Stimulated activated CD8-positive, alpha-beta memory T cell treated with anti-CD3 and anti-CD28 coated beads, Interleukin-7, amount 100 ng/mL, for 48 hours (primary cell): Measurements from ENCODE around the gene IL1RL2.
A peak's percentile ranks its signal among the peaks of the same experiment; 100 is the strongest.

ENCODE experiments used
- DNase-seq, 2 donors: peaks; one replicate each; pipeline ENCODE4 v3.0.0-alpha.2; 2020; ENCODE audit warnings: low read depth in 1 of 2; ENCODE audit errors: extremely low read depth in 1 of 2

The IL1RL2 gene

DNA sequence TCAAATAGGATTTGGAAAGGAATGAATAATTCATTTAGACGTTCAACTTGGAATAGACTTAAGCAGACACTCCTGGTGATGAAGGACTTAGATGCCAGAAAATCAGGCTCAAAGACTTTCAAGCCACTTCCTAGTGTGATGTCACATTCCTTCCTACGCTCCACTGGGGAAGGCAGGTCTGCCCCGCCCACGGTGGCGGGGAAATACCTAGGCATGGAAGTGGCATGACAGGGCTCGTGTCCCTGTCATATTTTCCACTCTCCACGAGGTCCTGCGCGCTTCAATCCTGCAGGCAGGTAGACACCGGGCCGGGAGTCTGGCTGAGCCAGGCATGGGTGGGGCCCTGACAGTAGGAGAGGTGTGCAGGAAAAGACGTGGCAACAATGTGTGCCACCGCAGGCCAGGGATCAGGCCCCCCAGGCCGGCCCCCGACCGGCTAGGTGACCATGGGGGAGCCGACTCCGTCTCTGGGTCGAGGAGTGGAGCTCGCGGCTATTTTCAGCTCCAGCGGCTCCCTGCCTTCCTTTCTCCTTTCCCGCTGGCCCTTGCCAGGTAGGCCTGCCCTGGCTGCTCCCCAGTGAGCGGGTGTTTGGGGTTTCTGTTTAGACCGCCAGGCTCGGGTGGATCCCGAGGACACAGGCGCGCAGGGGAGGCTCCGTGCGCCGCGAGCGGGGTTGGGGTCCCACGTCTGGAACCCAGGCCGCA lies at the start of gene IL1RL2:
TSS of gene IL1RL2 (plus strand) at position 233 of the 705 bp plus-strand sequence. CDS start 845 bp downstream, outside the sequence.
- DNase-seq, result no peak

DNA sequence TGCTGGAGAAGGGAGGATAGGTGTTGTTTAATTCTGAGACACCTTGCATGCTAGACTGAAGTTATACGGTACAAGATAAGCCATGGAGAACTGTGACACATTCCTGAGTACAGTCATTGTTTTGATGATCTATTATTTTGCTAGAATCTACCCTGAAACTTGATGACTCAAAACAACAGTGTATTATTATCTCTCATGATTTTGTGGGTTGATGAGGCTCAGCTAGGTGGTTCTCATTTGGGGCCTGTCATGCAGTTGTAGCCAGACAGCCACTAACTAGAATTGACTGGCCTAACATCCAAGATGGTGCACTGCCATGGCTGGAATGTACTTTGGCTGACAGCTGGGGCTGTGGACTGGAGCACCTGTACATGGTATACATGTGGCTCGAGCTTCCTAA lies 49.7 kb upstream of the IL1RL2 start:
- peak in 1 of 2 donors; percentile 23 for DNase-seq

GRCh38 chr2:102138331-102138730 lies 48.5 kb upstream of the IL1RL2 start:
- DNase-seq, result no peak

- no peak for DNase-seq
Measured at GRCh38 chr2:102139851-102140250, 47.0 kb upstream of the IL1RL2 start.

- DNase-seq, result no peak
Measured at GRCh38 chr2:102140377-102140776, 46.4 kb upstream of the IL1RL2 start.

DNA sequence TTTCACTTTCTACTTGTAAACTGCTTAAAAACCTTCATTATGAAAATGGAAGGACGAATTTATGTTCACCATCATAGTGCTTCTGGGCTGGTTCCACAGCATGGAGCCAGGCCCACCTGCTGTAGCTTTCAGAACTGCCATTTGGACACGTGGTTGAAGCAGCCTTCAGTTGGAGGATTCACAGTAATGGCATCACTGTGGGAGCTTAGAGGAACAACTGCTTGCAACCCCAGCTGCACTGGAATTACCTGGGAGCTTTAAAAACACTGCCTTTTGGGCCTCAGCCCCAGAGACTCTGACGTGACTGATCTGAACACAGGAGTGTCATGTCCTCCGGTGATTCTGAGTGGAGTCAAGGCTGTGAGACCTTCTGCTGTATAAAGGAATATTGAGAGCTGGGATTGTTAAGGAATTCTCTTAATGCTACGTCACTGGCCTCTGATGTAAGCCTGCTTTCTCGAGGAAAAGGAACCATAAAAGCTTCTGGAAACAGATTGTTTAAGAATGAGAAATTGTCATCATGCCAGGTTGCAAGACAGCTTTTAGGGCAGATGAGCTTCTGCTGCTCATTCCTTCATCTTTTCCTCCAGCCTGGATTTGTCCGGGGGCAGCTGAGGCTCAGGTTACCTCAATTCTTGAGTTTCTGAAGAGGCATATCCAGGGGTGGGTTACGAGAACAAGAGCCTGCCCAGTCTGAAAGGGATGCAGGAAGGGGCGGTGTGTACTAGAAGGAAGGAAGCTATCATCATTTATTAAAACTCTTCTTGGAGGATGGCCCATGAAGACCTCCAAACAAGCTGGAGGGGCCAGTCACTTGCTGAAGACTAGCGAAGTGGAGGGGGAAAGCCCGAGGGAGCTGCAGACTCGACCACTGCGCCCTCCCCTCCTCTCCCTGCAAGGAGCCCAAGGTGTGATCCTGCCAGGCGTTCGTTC lies 45.5 kb upstream of the IL1RL2 start:
- no peak for DNase-seq

DNA sequence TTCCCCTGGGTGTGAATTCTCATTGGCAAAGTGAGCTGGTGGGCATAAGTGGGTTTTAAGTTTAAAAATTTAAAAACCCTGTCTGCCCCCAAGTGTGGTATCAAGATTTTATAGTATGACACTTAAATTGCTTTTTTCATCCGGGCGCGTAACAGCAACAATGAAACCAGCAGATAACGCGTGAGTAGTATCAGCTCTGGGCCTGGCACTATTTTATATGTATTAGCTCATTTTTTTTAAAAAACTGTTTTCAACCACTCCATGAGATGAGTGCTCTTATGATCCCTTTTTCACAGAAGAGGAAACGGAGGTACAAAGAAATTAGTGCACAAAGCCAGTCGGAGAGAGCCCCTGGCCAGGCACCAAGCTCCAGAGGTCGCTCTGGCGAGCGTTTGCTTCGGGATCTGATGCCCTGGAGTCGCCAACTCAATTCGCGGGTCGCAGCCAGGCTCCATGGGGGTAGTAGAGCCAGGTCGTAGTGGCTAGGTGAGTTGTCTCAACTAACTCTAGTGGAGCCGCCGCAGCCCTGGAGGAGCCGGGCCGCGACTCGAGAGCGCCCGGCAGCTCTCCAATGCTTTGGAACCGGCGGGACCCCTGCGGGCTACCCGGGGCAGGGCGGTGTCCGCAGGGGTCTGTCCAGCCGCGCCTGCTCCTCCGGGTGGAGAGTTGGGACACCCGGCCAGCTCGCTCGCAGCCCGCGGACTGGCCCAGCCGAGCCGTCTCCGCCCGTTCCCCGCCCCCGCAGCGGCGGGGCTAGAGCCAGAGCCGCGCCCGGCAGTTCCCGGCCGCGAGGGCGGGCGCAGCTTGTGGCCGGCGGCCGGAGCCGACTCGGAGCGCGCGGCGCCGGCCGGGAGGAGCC lies 44.6 kb upstream of the IL1RL2 start, which contains the start of gene IL1R1:
TSS of gene IL1R1 (plus strand) at position 777 of the 859 bp plus-strand sequence. CDS start 14,979 bp downstream, outside the sequence.
- DNase-seq, result no peak

- no peak for DNase-seq
Measured at GRCh38 chr2:102142829-102143449, 43.9 kb upstream of the IL1RL2 start.

GRCh38 chr2:102143450-102143985 lies 43.3 kb upstream of the IL1RL2 start:
- DNase-seq, result no peak

DNA sequence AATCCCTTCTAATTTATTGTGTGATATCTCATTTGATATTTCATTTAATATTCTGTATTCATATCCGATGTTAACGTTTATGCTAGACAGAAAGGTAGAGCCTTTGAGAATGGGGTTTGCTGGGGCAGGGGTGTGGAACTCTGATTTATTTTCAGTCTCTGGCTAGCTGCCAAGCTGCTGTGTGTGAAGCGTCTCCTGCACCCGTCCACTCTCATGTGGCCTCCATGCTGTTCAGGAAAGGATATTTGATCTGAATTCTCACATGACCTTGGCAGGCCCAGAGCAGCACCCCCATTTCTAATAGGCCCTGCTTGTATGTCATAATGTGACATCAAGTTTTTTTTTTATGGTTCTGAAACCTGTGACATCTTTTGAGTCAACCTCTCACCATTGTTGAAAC lies 42.7 kb upstream of the IL1RL2 start:
- no peak for DNase-seq

GRCh38 chr2:102145107-102145506 lies 41.7 kb upstream of the IL1RL2 start:
- DNase-seq, result no peak

- no peak for DNase-seq
Measured at GRCh38 chr2:102145934-102146333, 40.9 kb upstream of the IL1RL2 start.

GRCh38 chr2:102147935-102148334 lies 38.9 kb upstream of the IL1RL2 start:
- DNase-seq, result peak; percentile 33 to 63

DNA sequence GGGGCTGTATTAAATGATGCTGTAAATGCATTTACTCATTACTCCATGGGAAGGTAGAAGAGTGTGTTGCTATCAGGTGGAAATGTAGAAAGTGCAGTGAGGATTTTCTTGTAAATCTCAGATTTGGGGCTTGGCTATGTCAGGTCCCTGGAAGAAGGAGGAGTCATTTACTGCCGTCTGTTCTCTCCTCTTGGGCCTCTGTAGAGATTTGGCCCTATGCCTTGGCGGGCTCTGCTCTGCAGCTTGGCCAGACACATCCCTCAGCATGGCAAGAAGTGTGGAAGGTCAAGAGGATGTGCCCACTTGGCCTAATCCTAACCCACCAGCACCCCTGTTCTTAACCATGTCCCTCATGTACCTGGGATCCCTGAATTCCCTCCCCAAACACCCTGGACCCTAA lies 37.6 kb upstream of the IL1RL2 start:
- no peak for DNase-seq

GRCh38 chr2:102149644-102150455 lies 37.0 kb upstream of the IL1RL2 start:
- no peak for DNase-seq

GRCh38 chr2:102154364-102154763 lies 32.5 kb upstream of the IL1RL2 start:
- no peak for DNase-seq

DNA sequence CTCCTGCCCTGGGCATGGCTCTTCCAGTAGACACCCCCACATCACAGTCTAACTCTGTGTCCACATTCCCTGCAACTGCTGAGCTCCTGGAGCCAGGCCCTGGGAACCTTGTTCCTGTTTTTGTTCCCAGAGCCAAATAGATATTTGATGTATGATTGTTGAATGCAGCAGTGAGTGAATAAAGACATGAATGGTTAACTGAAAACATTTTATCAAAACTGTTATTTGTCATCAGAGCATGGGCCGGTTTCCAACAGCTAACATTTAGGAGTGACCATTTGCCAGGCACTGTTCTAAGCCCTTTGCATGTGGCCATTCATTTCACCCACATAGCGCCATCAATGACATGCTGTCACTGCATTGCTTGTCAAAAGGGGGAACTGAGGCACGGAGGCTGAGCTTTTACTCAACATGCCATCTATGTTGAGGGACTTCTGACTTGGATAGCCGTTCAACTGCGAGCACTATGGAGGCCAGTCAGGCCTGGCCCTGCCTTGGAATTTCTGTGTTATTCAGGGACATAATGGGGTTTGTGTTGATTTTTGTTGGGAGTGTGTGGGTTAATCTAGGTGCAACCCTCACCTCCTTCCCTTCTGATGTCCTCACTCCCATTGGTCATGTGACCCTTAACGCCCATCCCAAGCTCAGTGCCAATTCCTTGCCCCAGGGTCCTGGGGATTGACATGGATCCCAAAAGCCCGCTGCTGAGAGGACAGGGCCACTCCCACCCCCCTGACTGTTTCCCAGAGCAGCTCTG lies 31.7 kb upstream of the IL1RL2 start:
- DNase-seq, result no peak

DNA sequence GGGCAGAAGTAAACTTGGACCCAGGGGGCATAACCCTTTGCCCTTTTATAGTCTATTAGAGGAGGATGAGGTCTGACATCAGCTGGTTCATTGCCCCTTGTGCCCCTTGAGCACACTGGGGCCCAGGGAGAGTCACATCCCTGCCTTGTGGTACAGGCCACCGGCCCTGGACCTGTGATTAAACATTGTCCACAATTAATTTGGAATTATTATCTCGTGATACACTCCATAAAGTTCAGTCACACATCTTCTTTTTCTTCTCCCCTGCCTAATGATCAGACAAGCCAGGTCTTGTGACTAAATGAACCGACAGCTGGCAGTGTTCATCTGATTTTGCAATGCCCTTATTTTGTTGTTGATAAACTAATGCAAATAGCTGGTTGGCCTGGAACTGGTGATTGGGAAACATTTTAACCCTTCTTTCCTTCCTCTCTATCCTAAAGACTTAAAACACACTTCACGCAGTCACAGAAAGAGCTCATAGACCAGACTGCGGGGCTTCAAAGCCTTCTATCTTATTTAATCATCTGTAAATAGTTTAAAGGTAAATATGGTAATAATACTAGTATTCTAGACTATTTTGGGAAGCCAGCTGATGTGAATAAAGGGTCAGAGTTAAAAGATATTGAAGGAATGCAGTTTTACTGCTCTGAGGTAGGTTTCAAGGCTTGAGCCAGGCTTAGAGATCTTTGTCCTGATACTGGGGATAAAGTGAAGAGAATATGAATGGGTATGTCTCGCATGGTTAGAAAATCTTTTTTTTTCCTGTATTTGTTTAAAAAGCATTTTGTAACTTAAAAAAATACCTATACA lies 30.9 kb upstream of the IL1RL2 start:
- DNase-seq, result no peak
